A673 (cell line): ENCODE data around the gene MON1A. TPM values are rescaled to one million over a fixed set of nuclear protein-coding genes. Genes with fewer than 3 reads are reported as not detected.

Experiments used
- BruUV-seq: library from RNA; stranded (reverse); fragments of 400-500 nt; replicated peaks from 2 replicates; lab custom pipeline; 2021; lab: Mats Ljungman, UMichigan
- CTCF ChIA-PET: fragments of 300-600 bp; sonication (Branson Sonifier 250); formaldehyde crosslinking; loops from one replicate; lab custom pipeline; 2022; ENCODE audit warnings: antibody characterized with exemption; lab: Charles Lee
- POLR2A ChIA-PET: fragments of 300-600 bp; sonication (Branson Sonifier 250); formaldehyde crosslinking; loops from one replicate; lab custom pipeline; 2022; ENCODE audit warnings: antibody characterized with exemption; ENCODE audit not compliant: low non-redundant PET; lab: Charles Lee
- DNase-seq: peaks from one replicate; pipeline ENCODE4 v3.0.0-alpha.2; 2015; ENCODE audit warnings: low spot score
- H3K27ac ChIP-seq: fragments of 200-600 bp; sonication (generic); 2 replicates; pipeline ENCODE4 v1.5.1; 2016; ENCODE audit warnings: mixed run types, low read depth, mild to moderate bottlenecking, mixed read lengths, antibody characterized with exemption, low read length; ENCODE audit not compliant: poor library complexity, severe bottlenecking
- H3K27me3 ChIP-seq: fragments of 200-600 bp; sonication (generic); replicated peaks from 2 replicates; pipeline ENCODE4 v1.6.1; 2017; ENCODE audit warnings: mixed run types, low read depth, mild to moderate bottlenecking, mixed read lengths, antibody characterized with exemption, low read length; ENCODE audit not compliant: insufficient read depth, poor library complexity
- H3K36me3 ChIP-seq: fragments of 200-600 bp; sonication (generic); 2 replicates; pipeline ENCODE4 v1.6.1; 2016; ENCODE audit warnings: mixed run types, mild to moderate bottlenecking, mixed read lengths, antibody characterized with exemption, low read length; ENCODE audit not compliant: insufficient read depth, poor library complexity, severe bottlenecking
- H3K4me1 ChIP-seq: fragments of 200-600 bp; sonication (generic); 2 replicates; pipeline ENCODE4 v1.6.1; 2017; ENCODE audit warnings: mixed run types, mild to moderate bottlenecking, mixed read lengths, antibody characterized with exemption, low read length; ENCODE audit not compliant: insufficient read depth, poor library complexity, severe bottlenecking
- H3K4me3 ChIP-seq: fragments of 200-600 bp; sonication (generic); 2 replicates; pipeline ENCODE4 v1.5.1; 2016; ENCODE audit warnings: low read depth, mixed run types, mild to moderate bottlenecking, mixed read lengths, low read length; ENCODE audit not compliant: poor library complexity, severe bottlenecking
- H3K9me3 ChIP-seq: fragments of 200-600 bp; sonication (generic); 2 replicates; pipeline ENCODE4 v1.6.1; 2016; ENCODE audit warnings: mixed run types, low read depth, mild to moderate bottlenecking, mixed read lengths, antibody characterized with exemption, low read length; ENCODE audit not compliant: poor library complexity, severe bottlenecking
- CTCF ChIP-seq: fragments of 300-800, 200-600 bp; sonication (generic); conservative IDR thresholded peaks from 2 replicates; pipeline ENCODE4 v1.5.1; 2017; ENCODE audit warnings: low read depth, mild to moderate bottlenecking, antibody characterized with exemption, low read length, moderate library complexity, mixed read lengths
- EZH2 ChIP-seq: fragments of 200-600 bp; sonication (generic); IDR thresholded peaks from 2 replicates; pipeline ENCODE4 v1.6.1; 2017; ENCODE audit warnings: borderline replicate concordance, low read depth, mild to moderate bottlenecking, mixed read lengths, antibody characterized with exemption, low read length; ENCODE audit not compliant: poor library complexity, severe bottlenecking
- intact Hi-C: fragments of 100-400 bp; cut with micrococcal nuclease; formaldehyde crosslinking; loops from one replicate; pipeline ENCODE4 v1.10.0; 2022; ENCODE audit not compliant: unreplicated experiment
- total RNA-seq: library from RNA; stranded (reverse); gene quantifications from 2 replicates; pipeline ENCODE4 v1.2.3, GENCODE V29; 2021

Gene MON1A
- total RNA-seq, 1 experiment from 2014 or later: 7.5 TPM

DNA sequence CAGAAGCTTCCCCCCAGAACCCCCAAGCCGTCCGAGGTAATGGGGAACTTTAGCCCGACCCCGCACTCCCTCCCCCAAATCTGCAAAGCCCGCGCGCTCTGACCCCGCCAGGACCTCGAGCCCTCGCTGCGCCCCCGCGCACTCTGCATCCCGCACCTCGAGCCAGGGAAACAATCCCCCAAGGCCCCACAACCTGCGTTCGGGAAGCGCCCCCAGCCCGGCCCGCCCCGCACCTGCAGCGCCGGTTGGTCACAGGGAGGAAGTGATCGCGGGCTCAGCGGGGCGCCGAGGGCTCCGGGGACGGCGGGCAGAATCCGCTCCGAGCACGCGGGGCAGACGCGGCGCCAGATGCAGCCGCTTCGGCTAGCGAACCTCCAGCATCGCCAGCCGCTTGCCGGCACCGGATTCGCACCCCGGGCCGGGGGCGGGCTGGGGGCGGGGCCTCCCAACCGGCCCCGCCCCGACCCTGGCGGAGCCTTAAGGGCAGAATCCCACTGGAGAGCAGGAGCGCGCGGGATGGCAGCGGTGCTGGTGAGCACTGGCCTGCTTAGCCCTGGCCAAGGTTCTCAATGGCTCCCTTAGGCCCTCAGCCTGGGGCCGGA is 60.0 kb downstream of the MON1A start, which contains the start of gene CAMKV:
TSS of gene CAMKV (minus strand) at position 382 of the 602 bp plus-strand sequence. CDS start 7,518 bp downstream, outside the sequence.
- CTCF ChIA-PET: interaction anchor here (0.6 kb wide), 1 partner anchor 701 kb away, joined by 9 read pairs; no protein-coding TSS in a partner anchor
- no peak within 1 kb of the TSS for H3K27ac ChIP-seq

GRCh38 chr3:49868862-49869466 is 60.6 kb downstream of the MON1A start:
- Histone ChIP-seq H3K4me1 (no peaks in the 10 kb centered on the region), H3K27ac (no peak overlapping the region), H3K9me3 (no peaks in the 10 kb centered on the region), H3K27me3 (no peaks in the 10 kb centered on the region), H3K4me3 (peak overlapping the region; percentile 44), H3K36me3 (no peaks in the 10 kb centered on the region)
- intact Hi-C loops: no loop called here
- POLR2A ChIA-PET: no interaction called here
- no TSS peak for BruUV-seq
- TF ChIP-seq EZH2 (no peak), CTCF (no peak)
- peak; percentile 20 for DNase-seq
- CTCF ChIA-PET: interaction anchor here (0.6 kb wide), 2 partner anchors 13 to 701 kb away, joined by 3 to 9 read pairs; no protein-coding TSS in a partner anchor

More for the DNA sequence above, 60.0 kb downstream of the MON1A start, which contains the start of gene CAMKV:
- TF ChIP-seq EZH2 (no peak), CTCF (no peak)
- intact Hi-C loops: no loop called here
- Histone ChIP-seq H3K36me3 (no peaks in the 10 kb centered on the region), H3K4me1 (no peaks in the 10 kb centered on the region), H3K4me3 (peak within 1 kb of the TSS; percentile 44), H3K9me3 (no peaks in the 10 kb centered on the region), H3K27me3 (no peaks in the 10 kb centered on the region)
- POLR2A ChIA-PET: no interaction called here
- DNase-seq: peak; percentile 42
- no TSS peak for BruUV-seq

DNA sequence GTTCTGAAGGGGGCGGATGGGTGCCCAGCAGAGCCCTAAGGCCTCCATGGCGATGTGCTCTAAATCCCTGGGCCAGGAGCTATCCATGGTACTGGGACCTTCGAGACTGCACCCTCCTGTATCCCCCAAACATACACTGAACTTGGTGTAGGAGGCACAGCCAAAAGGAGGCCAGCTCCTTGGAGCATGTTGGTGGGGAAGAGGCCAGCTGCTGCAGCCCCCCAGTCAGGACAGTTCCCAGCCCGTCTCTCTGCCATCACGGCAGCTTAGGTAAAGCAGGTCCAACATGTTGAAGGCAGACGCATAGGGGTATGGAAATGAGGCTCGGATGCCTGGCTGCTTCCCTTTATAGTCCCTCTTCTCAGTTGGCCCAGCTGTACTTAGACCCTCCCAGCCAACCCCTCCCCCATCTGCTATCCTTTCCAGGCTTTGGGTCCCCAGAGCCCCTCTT is 61.7 kb downstream of the MON1A start:
- intact Hi-C loops: no loop called here
- POLR2A ChIA-PET: no interaction called here
- no peak overlapping the region for H3K27ac ChIP-seq
- TF ChIP-seq EZH2: no peak
- CTCF ChIA-PET: no interaction called here
- H3K36me3 ChIP-seq: no peaks in the 10 kb centered on the region
- peak; percentile 43 for DNase-seq
- no peaks in the 10 kb centered on the region for H3K4me1 ChIP-seq
- no peak overlapping the region for H3K4me3 ChIP-seq
- no peaks in the 10 kb centered on the region for H3K27me3 ChIP-seq
- no TSS peak for BruUV-seq
- H3K9me3 ChIP-seq: no peaks in the 10 kb centered on the region
